HL-60 (cell line): Measurements from ENCODE around the gene ARTN.
A peak's percentile ranks its signal among the peaks of the same experiment; 100 is the strongest.

Experiments used
- DNase-seq, 2 experiments: peaks; one replicate each; pipeline ENCODE4 v3.0.0-alpha.2; 2010 to 2020; ENCODE audit warnings: low read depth in 1 of 2, low spot score in 1 of 2
- H3K27ac ChIP-seq: fragments of 250-450 bp; sonication (Bioruptor Pico); replicated peaks from 2 replicates; pipeline ENCODE4 v1.5.1; 2020; ENCODE audit warnings: mild to moderate bottlenecking, moderate library complexity
- H3K27me3 ChIP-seq: fragments of 250-450 bp; sonication (Bioruptor Pico); 2 replicates; pipeline ENCODE4 v1.5.1; 2021; ENCODE audit warnings: mild to moderate bottlenecking, moderate library complexity; ENCODE audit not compliant: insufficient read depth, poor library complexity, severe bottlenecking
- H3K4me3 ChIP-seq: replicated peaks from 2 replicates; pipeline ENCODE4 v1.5.1; 2011; ENCODE audit warnings: mild to moderate bottlenecking, control low read depth, low read length; ENCODE audit not compliant: insufficient read depth
- GABPA ChIP-seq: IDR thresholded peaks from 2 replicates; pipeline ENCODE4 v1.6.1; 2012; ENCODE audit warnings: low read depth
- POLR2AphosphoS5 ChIP-seq: IDR thresholded peaks from 2 replicates; pipeline ENCODE4 v1.6.1; 2012; ENCODE audit warnings: low read depth
- SPI1 ChIP-seq: IDR thresholded peaks from 2 replicates; pipeline ENCODE4 v1.6.1; 2012; ENCODE audit warnings: low read depth, mild to moderate bottlenecking, borderline replicate concordance
- TF ChIP-seq, protein P1 (sequence below): IDR thresholded peaks from one replicate; pipeline ENCODE4 v1.5.1; 2011; ENCODE audit warnings: low read length, control low read depth, inconsistent platforms; ENCODE audit not compliant: insufficient read depth
- TF ChIP-seq, protein P2 (sequence below): IDR thresholded peaks from 2 replicates; pipeline ENCODE4 v1.6.1; 2012; ENCODE audit warnings: low read depth; ENCODE audit not compliant: insufficient replicate concordance

The ARTN gene

DNA sequence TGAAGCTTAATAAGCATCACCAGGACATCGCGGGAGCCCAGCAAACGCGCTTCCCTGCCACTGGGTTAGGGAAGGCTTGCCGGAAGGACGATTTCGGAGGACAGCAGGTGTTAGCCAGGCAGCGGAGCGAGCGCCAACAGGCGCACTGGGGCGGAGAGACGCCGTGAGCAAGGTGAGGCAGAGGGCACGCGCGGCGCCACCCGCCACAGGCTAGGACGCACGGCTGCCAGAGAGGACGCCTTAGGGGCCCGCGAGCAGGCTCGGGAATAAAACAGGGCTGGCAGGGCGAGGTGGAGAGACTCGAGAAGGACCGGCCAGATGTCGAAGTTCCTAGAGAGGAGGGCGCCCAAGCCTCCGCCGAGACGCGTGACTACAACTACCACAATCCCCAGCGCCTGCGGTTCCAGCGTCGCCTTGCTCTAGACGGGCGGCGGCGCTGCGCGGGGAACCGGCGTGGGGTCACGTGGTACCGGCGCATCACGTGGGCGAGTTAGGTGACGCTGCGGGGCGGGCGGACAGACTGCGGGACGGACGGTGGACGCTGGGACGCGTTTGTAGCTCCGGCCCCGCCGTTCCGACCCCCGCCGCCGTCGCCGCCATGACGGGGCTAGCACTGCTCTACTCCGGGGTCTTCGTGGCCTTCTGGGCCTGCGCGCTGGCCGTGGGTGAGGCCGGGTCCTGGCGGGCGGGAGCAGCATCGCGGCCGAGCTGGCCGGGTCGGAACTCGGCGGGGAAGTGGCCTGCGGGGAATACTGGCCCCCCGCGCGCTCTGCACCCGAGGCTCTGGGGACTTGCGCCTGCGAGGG lies 41.0 kb downstream of the ARTN start, which contains the start of gene ATP6V0B:
Gene ATP6V0B (plus strand): TSS at position 518 of the 806 bp plus-strand sequence. CDS start 81 bp downstream, at position 599.
- TF ChIP-seq SPI1 = no peak
- TF ChIP-seq GABPA = no peak
- TF ChIP-seq, protein P1, sequence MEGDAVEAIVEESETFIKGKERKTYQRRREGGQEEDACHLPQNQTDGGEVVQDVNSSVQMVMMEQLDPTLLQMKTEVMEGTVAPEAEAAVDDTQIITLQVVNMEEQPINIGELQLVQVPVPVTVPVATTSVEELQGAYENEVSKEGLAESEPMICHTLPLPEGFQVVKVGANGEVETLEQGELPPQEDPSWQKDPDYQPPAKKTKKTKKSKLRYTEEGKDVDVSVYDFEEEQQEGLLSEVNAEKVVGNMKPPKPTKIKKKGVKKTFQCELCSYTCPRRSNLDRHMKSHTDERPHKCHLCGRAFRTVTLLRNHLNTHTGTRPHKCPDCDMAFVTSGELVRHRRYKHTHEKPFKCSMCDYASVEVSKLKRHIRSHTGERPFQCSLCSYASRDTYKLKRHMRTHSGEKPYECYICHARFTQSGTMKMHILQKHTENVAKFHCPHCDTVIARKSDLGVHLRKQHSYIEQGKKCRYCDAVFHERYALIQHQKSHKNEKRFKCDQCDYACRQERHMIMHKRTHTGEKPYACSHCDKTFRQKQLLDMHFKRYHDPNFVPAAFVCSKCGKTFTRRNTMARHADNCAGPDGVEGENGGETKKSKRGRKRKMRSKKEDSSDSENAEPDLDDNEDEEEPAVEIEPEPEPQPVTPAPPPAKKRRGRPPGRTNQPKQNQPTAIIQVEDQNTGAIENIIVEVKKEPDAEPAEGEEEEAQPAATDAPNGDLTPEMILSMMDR = no peak
- peak; percentile 0; the same call in 1 of the 2 replicates for TF ChIP-seq POLR2AphosphoS5
- H3K27me3 ChIP-seq = no peaks in the 10 kb centered on the region
- peak; percentile 94 to 97 for DNase-seq
- H3K27ac ChIP-seq = peak within 1 kb of the TSS; percentile 99
- peak within 1 kb of the TSS; percentile 75 for H3K4me3 ChIP-seq

DNA sequence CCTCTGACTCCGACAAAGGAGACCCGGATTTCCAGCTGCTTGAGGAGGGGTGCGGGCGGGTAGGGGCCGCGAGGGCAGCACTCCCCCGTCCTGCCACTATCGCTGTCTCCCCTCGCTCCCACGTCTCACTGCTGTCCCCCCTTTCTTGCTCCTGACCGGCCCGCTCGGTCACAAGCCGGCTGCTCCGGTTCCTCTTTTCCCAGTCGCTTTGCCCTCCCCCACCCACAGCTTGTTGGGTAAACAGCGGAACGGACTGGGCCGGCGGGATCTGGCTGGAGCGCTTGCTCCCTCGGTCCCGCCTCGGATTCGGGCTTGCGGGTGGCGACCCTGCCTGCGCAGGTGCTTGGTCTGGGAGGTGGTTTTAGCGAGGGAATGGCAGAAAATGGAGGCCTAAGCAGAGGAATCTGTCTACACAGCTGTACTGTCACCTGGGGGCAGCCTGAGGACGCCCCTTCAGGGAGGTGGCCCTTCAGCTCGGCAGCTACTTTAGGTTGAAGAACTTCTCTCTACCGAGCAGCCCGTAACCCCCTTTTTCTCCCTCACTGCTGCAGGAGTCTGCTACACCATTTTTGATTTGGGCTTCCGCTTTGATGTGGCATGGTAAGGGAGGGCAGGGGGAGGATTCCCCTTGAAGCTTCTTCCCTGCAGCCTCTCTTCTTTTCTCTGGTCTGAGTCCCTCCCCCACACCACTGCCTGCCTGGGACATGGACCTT lies 41.8 kb downstream of the ARTN start:
- Histone ChIP-seq H3K27me3 (no peaks in the 10 kb centered on the region), H3K27ac (peak overlapping the region; percentile 99), H3K4me3 (peak overlapping the region; percentile 75)
- TF ChIP-seq GABPA (no peak; the same call in 1 of the 2 replicates), POLR2AphosphoS5 (peak; percentile 64), SPI1 (peak; percentile 96)
- TF ChIP-seq, protein P1 = no peak
- TF ChIP-seq, protein P2, sequence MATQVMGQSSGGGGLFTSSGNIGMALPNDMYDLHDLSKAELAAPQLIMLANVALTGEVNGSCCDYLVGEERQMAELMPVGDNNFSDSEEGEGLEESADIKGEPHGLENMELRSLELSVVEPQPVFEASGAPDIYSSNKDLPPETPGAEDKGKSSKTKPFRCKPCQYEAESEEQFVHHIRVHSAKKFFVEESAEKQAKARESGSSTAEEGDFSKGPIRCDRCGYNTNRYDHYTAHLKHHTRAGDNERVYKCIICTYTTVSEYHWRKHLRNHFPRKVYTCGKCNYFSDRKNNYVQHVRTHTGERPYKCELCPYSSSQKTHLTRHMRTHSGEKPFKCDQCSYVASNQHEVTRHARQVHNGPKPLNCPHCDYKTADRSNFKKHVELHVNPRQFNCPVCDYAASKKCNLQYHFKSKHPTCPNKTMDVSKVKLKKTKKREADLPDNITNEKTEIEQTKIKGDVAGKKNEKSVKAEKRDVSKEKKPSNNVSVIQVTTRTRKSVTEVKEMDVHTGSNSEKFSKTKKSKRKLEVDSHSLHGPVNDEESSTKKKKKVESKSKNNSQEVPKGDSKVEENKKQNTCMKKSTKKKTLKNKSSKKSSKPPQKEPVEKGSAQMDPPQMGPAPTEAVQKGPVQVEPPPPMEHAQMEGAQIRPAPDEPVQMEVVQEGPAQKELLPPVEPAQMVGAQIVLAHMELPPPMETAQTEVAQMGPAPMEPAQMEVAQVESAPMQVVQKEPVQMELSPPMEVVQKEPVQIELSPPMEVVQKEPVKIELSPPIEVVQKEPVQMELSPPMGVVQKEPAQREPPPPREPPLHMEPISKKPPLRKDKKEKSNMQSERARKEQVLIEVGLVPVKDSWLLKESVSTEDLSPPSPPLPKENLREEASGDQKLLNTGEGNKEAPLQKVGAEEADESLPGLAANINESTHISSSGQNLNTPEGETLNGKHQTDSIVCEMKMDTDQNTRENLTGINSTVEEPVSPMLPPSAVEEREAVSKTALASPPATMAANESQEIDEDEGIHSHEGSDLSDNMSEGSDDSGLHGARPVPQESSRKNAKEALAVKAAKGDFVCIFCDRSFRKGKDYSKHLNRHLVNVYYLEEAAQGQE = no peak
- peak in 1 of 2 experiments; percentile 89 for DNase-seq

DNA sequence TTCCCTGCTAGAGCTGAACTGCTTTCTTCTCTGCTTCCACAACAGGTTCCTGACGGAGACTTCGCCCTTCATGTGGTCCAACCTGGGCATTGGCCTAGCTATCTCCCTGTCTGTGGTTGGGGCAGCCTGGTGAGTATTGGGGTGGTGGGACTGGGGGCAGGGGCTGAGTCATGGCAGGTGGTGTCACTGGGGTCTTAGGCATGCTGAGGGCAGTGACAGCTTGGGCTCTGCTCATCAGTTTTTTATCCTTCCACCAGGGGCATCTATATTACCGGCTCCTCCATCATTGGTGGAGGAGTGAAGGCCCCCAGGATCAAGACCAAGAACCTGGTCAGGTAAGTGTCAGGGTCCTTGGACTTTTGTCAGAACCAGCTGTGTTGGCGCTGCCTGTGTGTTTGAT lies 42.4 kb downstream of the ARTN start:
- TF ChIP-seq, protein P2 = no peak
- TF ChIP-seq GABPA (no peak), POLR2AphosphoS5 (no peak), SPI1 (no peak)
- TF ChIP-seq, protein P1 = no peak
- Histone ChIP-seq H3K27me3 (no peaks in the 10 kb centered on the region), H3K27ac (peak overlapping the region; percentile 99), H3K4me3 (peak overlapping the region; percentile 75)
- DNase-seq = peak in 1 of 2 experiments; percentile 39
